Measurements from ENCODE around the gene FAM98C.

Gene FAM98C

GRCh38 chr19:38440592-38440991 lies 37.7 kb downstream of the FAM98C start:
- H3K4me3 ChIP-seq (ENCODE audit: low read depth, low read length), result no peak overlapping the region
- no peak overlapping the region for H3K27ac ChIP-seq
- no peaks in the 10 kb centered on the region for H3K27me3 ChIP-seq (ENCODE audit: insufficient read depth, low read depth, severe bottlenecking)
- H3K9me3 ChIP-seq (ENCODE audit: severe bottlenecking), result no peaks in the 10 kb centered on the region
- DNase-seq, result no peak
- TF ChIP-seq CTCF (IDR thresholded peaks at IDR 0.05; ENCODE audit: low read depth, low read length), result no peak
- no peaks in the 10 kb centered on the region for H3K36me3 ChIP-seq

- Histone ChIP-seq H3K4me3 (ENCODE audit: low read depth, low read length) (no peak overlapping the region), H3K27ac (0 out of 2 replicates have a peak overlapping the region, but pooled peaks have one; percentile 24), H3K9me3 (ENCODE audit: severe bottlenecking) (no peaks in the 10 kb centered on the region), H3K27me3 (ENCODE audit: insufficient read depth, low read depth, severe bottlenecking) (no peaks in the 10 kb centered on the region), H3K36me3 (no peaks in the 10 kb centered on the region)
- TF ChIP-seq CTCF (IDR thresholded peaks at IDR 0.05; ENCODE audit: low read depth, low read length), result peak; percentile 67
- peak; percentile 43 for DNase-seq
Observed at GRCh38 chr19:38441657-38442348, 38.9 kb downstream of the FAM98C start.

- no peaks in the 10 kb centered on the region for H3K27me3 ChIP-seq (ENCODE audit: insufficient read depth, low read depth, severe bottlenecking)
- TF ChIP-seq CTCF (IDR thresholded peaks at IDR 0.05; ENCODE audit: low read depth, low read length), result no peak
- no peak for DNase-seq
Observed at GRCh38 chr19:38442736-38443135, 39.8 kb downstream of the FAM98C start.

GRCh38 chr19:38443458-38443999 lies 40.6 kb downstream of the FAM98C start:
- TF ChIP-seq CTCF (IDR thresholded peaks at IDR 0.05; ENCODE audit: low read depth, low read length), result no peak
- no peak for DNase-seq
- no peak overlapping the region for H3K4me3 ChIP-seq (ENCODE audit: low read depth, low read length)
- H3K27me3 ChIP-seq (ENCODE audit: insufficient read depth, low read depth, severe bottlenecking), result no peaks in the 10 kb centered on the region
- H3K36me3 ChIP-seq, result no peaks in the 10 kb centered on the region
- no peak overlapping the region for H3K27ac ChIP-seq
- H3K9me3 ChIP-seq (ENCODE audit: severe bottlenecking), result no peaks in the 10 kb centered on the region

More at GRCh38 chr19:38442736-38443135, 39.8 kb downstream of the FAM98C start:
- Histone ChIP-seq H3K36me3 (no peaks in the 10 kb centered on the region), H3K27ac (no peak overlapping the region), H3K4me3 (ENCODE audit: low read depth, low read length) (no peak overlapping the region), H3K9me3 (ENCODE audit: severe bottlenecking) (no peaks in the 10 kb centered on the region)

GRCh38 chr19:38444026-38444425 lies 41.1 kb downstream of the FAM98C start:
- DNase-seq, result no peak
- Histone ChIP-seq H3K9me3 (ENCODE audit: severe bottlenecking) (no peaks in the 10 kb centered on the region), H3K27ac (no peak overlapping the region), H3K4me3 (ENCODE audit: low read depth, low read length) (no peak overlapping the region), H3K36me3 (no peaks in the 10 kb centered on the region), H3K27me3 (ENCODE audit: insufficient read depth, low read depth, severe bottlenecking) (no peaks in the 10 kb centered on the region)
- no peak for TF ChIP-seq CTCF (IDR thresholded peaks at IDR 0.05; ENCODE audit: low read depth, low read length)

Measured in WERI-Rb-1 (cell line).